Occipital lobe (tissue), 2 donors: ENCODE results near the gene TMEM190. TPM values are rescaled to one million over a fixed set of nuclear protein-coding genes. Genes with fewer than 3 reads are reported as not detected.
"Not testable (repeated sequence)": the region's sequence is repeated elsewhere in the genome, so short reads cannot be mapped to it uniquely, and the experiment has no call there.

ENCODE experiments used
- DNase-seq: peaks from one replicate; lab custom pipeline; 2025; lab: John Stamatoyannopoulos, UW
- total RNA-seq: library from RNA; depleted of rRNA; stranded (reverse); fragments of >200 nt; gene quantifications from one replicate; pipeline ENCODE4 v1.2.3, GENCODE V29; 2014

The TMEM190 gene
- total RNA-seq, 1 donor from 2014 or later = not detected

DNA sequence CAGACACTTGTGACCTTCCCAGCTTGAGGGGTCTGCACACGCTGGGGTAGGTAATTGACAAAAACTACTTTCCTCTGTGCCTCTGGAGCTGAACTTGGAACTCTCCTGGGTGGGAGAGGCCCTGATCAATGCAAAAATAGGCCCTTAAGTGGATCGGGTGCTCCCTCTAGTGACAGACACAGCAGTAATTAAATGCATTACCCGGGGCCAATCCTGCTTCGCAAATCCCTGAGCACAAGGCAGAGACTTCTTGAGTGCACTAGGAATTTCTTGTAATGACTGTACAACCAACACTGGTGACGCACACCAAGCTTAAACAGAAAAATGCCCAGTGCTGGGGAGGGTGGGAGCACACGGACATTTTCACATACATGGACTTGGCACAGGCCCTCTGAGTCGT lies 41.6 kb downstream of the TMEM190 start:
- DNase-seq = peak; percentile 27

DNA sequence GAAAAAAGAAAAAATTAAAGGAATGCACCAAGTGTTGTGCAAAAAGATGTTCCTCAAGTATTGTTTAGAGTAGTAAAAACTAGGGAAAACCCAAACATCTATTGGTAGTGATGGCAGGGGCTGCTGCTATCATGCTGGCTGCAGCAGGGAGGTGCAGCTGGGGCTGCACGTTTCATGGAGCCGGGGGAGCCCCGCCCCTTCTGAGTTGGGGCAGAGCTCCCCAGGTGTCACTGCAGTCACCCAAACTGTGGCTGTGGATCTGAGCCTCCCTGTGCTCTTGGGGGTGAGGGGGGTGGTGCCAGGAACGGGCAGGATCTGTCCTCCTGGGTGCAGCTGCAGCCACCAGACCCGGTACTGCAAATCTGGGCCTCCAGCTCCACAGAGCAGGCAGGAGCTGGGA lies 42.5 kb downstream of the TMEM190 start:
- no peak for DNase-seq

DNA sequence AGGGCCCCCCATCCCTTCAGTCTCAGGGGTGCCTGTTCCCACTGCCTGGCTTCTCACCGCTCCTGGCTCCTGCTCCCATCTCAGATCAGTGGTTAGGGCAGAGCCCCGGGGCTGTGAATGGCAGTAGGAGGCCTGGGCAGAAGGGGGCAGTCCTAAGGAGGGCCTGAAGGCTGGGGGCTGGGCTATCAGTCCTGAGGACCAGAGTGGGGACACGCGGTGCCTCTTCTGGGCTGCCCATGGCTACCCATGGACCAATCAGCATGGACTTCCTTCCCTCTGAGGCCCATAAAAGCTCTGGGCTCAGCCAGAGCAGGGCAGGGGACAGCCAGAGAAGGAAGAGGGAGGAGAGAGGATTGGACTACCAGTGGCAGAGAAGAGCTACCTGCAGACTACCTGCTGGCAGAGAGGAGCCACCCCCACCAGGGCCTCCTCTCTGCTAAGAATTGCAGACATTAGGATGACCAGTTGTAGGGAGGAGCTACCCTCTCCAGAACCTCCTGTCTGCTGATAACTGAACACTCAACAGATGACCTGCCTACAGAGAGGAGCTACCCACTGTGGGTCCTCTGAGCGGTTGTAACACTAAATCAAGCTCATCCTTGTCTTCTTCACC lies 43.1 kb downstream of the TMEM190 start:
- no peak for DNase-seq

DNA sequence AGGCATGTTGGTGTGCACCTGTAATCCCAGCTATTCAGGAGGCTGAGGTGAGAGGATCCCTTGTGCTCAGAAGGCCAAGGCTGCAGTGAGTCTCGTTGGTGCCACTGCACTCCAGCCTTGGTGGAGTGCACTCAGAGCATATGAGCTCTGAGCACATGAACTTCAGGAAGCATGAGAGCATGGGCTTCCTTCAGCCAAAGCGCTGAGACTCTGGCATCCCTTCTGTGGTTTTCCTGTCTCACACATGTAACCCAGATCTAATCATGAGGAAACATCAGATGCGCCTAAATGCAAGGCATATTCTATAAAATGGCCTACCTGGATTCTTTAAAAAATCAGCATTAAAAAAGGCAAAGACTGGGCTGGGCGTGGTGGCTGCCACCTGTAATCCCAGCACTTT lies 44.7 kb downstream of the TMEM190 start:
- not testable (repeated sequence) for DNase-seq

DNA sequence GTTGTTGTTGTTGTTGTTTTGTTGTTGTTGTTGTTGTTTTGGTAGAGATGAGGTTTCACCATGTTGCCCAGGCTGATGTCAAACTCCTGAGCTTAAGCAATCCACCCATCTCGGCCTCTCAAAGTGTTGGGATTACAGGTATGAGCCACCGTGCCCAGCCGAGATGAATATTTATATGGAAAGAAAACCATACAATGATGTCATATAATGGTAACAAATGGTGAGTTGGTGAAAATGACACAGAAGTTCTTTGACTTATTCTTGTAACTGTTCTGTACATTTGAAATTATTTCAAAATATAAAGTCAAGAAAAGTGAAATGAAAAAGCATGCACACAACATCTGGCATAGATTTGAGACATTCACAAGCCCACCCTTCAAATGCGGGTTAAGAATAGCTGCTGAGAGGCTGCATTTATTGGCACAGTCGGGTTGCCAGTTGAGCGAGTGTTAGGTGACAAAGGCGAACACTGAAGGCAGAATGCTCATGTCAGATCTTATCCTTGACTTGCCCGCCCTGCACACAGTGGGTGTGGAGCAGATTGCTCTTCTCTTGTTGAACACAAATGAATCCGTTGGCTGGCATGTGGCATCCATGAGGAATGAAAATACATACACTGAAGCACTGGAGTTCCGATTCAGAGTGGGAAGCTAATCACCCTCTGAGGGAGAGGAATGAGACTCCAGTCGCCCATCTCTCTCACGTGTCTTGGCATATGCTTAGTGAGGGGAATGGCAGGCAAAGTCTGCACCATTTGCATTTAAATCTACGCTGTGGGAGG lies 46.8 kb downstream of the TMEM190 start:
- DNase-seq = no peak

DNA sequence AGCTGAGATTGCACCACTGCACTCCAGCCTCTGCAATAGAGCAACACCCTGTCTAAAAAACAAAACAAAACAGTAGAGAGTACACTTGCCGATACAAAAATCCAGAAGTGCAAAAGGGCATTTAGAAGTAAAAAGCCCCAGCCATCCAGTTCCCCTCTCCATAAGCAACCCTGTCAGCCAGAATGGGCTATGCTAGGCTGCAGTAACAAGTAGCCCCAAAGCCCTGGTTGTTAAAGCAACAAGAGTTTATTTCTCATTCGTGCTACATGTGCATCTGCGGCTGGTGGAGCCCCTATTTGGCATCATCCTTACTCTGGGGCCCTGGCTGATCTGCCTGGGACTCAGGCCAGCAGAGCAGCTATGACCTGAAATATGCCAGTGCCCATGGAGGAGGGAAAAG lies 47.9 kb downstream of the TMEM190 start:
- no peak for DNase-seq

DNA sequence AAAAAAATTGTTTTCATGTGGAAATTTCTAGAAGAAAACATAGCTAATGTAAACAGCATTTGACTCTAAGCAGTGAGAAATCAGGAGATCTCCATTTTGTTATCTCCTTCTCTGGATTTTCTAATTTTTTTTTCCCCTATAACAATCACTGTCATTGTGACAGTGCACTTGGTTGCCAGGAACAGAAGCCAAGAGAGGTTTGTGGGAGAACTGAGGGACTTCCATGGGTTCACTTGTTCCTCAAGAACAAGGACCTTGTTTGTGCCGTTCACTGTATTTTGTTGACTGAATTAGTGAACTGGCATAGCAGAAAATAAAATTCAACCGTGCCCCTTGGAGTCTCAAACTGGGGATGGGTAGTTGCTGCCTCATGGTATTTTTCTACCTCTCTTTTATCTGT lies 49.4 kb downstream of the TMEM190 start:
- DNase-seq = peak; percentile 30

Other genes starting within 250 kb of the TMEM190 start
- not detected for gene TNNT1, start 227.6 kb upstream of the TMEM190 start, total RNA-seq
- not detected for gene TNNI3, start 219.1 kb upstream of the TMEM190 start, total RNA-seq
- 0.31 TPM for gene DNAAF3, start 210.2 kb upstream of the TMEM190 start, total RNA-seq
- 36.8 TPM for gene SYT5, start 196.5 kb upstream of the TMEM190 start, total RNA-seq
- gene PTPRH, start 167.3 kb upstream of the TMEM190 start, total RNA-seq = 0.47 TPM
- 0.78 TPM for gene TMEM86B, start 148.1 kb upstream of the TMEM190 start, total RNA-seq
- 11.4 TPM for gene PPP6R1, start 117.8 kb upstream of the TMEM190 start, total RNA-seq
- gene HSPBP1, start 96.7 kb upstream of the TMEM190 start, total RNA-seq = 23.4 TPM
- gene BRSK1, start 92.8 kb upstream of the TMEM190 start, total RNA-seq = 67.1 TPM
- 0.47 TPM for gene TMEM150B, start 51.5 kb upstream of the TMEM190 start, total RNA-seq
- 6.9 TPM for gene KMT5C, start 37.0 kb upstream of the TMEM190 start, total RNA-seq
- not detected for gene COX6B2, start 22.1 kb upstream of the TMEM190 start, total RNA-seq
- not detected for gene GARIN5B, start 13.6 kb upstream of the TMEM190 start, total RNA-seq
- gene IL11, start 6.4 kb upstream of the TMEM190 start, total RNA-seq = 0.16 TPM
- not detected for gene TMEM238, start 7.5 kb downstream of the TMEM190 start, total RNA-seq
- 112 TPM for gene RPL28, start 9.1 kb downstream of the TMEM190 start, total RNA-seq
- gene UBE2S, start 31.0 kb downstream of the TMEM190 start, total RNA-seq = 35.9 TPM
- gene SHISA7, start 66.5 kb downstream of the TMEM190 start, total RNA-seq = 4.2 TPM
- 13.7 TPM for gene ISOC2, start 84.8 kb downstream of the TMEM190 start, total RNA-seq
- gene C19orf85, start 87.9 kb downstream of the TMEM190 start, total RNA-seq = not detected
- 0.78 TPM for gene ZNF628, start 99.8 kb downstream of the TMEM190 start, total RNA-seq
- 15.0 TPM for gene NAT14, start 108.4 kb downstream of the TMEM190 start, total RNA-seq
- gene SSC5D, start 111.6 kb downstream of the TMEM190 start, total RNA-seq = 0.31 TPM
- gene SBK2, start 160.3 kb downstream of the TMEM190 start, total RNA-seq = not detected
- 0.31 TPM for gene SBK3, start 168.7 kb downstream of the TMEM190 start, total RNA-seq
- 4.2 TPM for gene ZNF579, start 204.0 kb downstream of the TMEM190 start, total RNA-seq
- gene FIZ1, start 222.7 kb downstream of the TMEM190 start, total RNA-seq = 4.1 TPM
- gene ZNF524, start 223.5 kb downstream of the TMEM190 start, total RNA-seq = 2.8 TPM
- gene ZNF865, start 228.8 kb downstream of the TMEM190 start, total RNA-seq = 1.2 TPM
- 5.1 TPM for gene ZNF784, start 247.7 kb downstream of the TMEM190 start, total RNA-seq